GM18517 (cell line): ENCODE results near the gene MGLL.

Experiments used
- ATAC-seq: cut with Tn5 transposase; IDR thresholded peaks from one replicate; pipeline ENCODE4 v1.9.1; 2021; ENCODE audit warnings: mild to moderate bottlenecking, moderate library complexity; ENCODE audit not compliant: unreplicated experiment

MGLL gene

GRCh38 chr3:127644641-127645370 lies 177.5 kb downstream of the MGLL start:
- no peak for ATAC-seq

GRCh38 chr3:127640042-127640355 lies 182.3 kb downstream of the MGLL start:
- no peak for ATAC-seq

GRCh38 chr3:127639173-127640041 lies 182.9 kb downstream of the MGLL start:
- ATAC-seq = no peak
